Astrocyte (in vitro differentiated cells and primary cell): Measurements from ENCODE around the gene CD151. TPM values are rescaled to one million over a fixed set of nuclear protein-coding genes. Genes with fewer than 3 reads are reported as not detected.

Experiments used
- DNase-seq: peaks from one replicate; pipeline ENCODE4 v3.0.0-alpha.2; 2010; ENCODE audit warnings: low read depth
- FAIRE-seq: peaks from 2 replicates; lab custom pipeline; 2011; peaks lifted over from hg19 to GRCh38; lab: Jason Lieb, UNC
- H2AFZ ChIP-seq: 2 replicates; pipeline ENCODE4 v1.6.0; 2012; ENCODE audit warnings: low read depth, low read length, inconsistent platforms
- H3K27ac ChIP-seq: 2 replicates; pipeline ENCODE4 v1.5.1; 2011; ENCODE audit warnings: low read depth, low read length, inconsistent platforms
- H3K27me3 ChIP-seq: 2 replicates; pipeline ENCODE4 v1.6.0; 2011; ENCODE audit warnings: low read length, inconsistent platforms; ENCODE audit not compliant: insufficient read depth
- H3K36me3 ChIP-seq: 2 replicates; pipeline ENCODE4 v1.5.1; 2011; ENCODE audit warnings: low read length, inconsistent platforms; ENCODE audit not compliant: insufficient read depth
- H3K4me1 ChIP-seq: 2 replicates; pipeline ENCODE4 v1.5.1; 2011; ENCODE audit warnings: low read length, inconsistent platforms; ENCODE audit not compliant: insufficient read depth
- H3K4me2 ChIP-seq: 2 replicates; pipeline ENCODE4 v1.6.0; 2012; ENCODE audit warnings: low read length, inconsistent platforms
- H3K4me3 ChIP-seq: 2 replicates; pipeline ENCODE4 v1.5.1; 2011; ENCODE audit warnings: low read depth, mild to moderate bottlenecking, low read length, inconsistent platforms; ENCODE audit not compliant: insufficient read depth
- H3K79me2 ChIP-seq: 2 replicates; pipeline ENCODE4 v1.6.0; 2012; ENCODE audit warnings: mild to moderate bottlenecking, low read length, inconsistent platforms; ENCODE audit not compliant: insufficient read depth
- H3K9ac ChIP-seq: 2 replicates; pipeline ENCODE4 v1.6.0; 2012; ENCODE audit warnings: mild to moderate bottlenecking, low read length, inconsistent platforms
- H3K9me3 ChIP-seq: 2 replicates; pipeline ENCODE4 v1.5.1; 2012; ENCODE audit warnings: low read depth, mild to moderate bottlenecking, low read length, inconsistent platforms; ENCODE audit not compliant: insufficient read depth
- H4K20me1 ChIP-seq: 2 replicates; pipeline ENCODE4 v1.6.0; 2012; ENCODE audit warnings: low read length, inconsistent platforms; ENCODE audit not compliant: insufficient read depth
- H3K27ac Mint-ChIP-seq: one replicate; pipeline ENCODE4 v1.8.0; 2021; ENCODE audit warnings: mild to moderate bottlenecking, mixed read lengths; ENCODE audit not compliant: unreplicated experiment
- H3K27me3 Mint-ChIP-seq: one replicate; pipeline ENCODE4 v1.8.0; 2021; ENCODE audit warnings: low read depth, mixed read lengths; ENCODE audit not compliant: unreplicated experiment
- H3K36me3 Mint-ChIP-seq: one replicate; pipeline ENCODE4 v1.8.0; 2021; ENCODE audit warnings: low read depth, mixed read lengths; ENCODE audit not compliant: unreplicated experiment
- H3K4me1 Mint-ChIP-seq: one replicate; pipeline ENCODE4 v1.8.0; 2021; ENCODE audit warnings: low read depth, mixed read lengths; ENCODE audit not compliant: unreplicated experiment
- H3K4me3 Mint-ChIP-seq: one replicate; pipeline ENCODE4 v1.8.0; 2021; ENCODE audit warnings: mild to moderate bottlenecking, moderate library complexity, mixed read lengths; ENCODE audit not compliant: unreplicated experiment
- H3K9me3 Mint-ChIP-seq: one replicate; pipeline ENCODE4 v1.8.0; 2021; ENCODE audit warnings: mild to moderate bottlenecking, mixed read lengths; ENCODE audit not compliant: unreplicated experiment
- CTCF ChIP-seq: IDR thresholded peaks from 2 replicates; pipeline ENCODE4 v1.5.1; 2011; ENCODE audit warnings: low read depth, mild to moderate bottlenecking, inconsistent platforms, low read length, moderate library complexity; ENCODE audit not compliant: insufficient read depth
- EZH2 ChIP-seq: IDR thresholded peaks from 2 replicates; pipeline ENCODE4 v1.6.1; 2012; ENCODE audit warnings: mild to moderate bottlenecking, low read length, inconsistent platforms; ENCODE audit not compliant: insufficient read depth
- total RNA-seq: library from RNA; stranded (reverse); gene quantifications from 2 replicates; pipeline ENCODE4 v1.2.1, GENCODE V29; 2021

CD151 gene
- total RNA-seq, 1 donor from 2014 or later, result 421 TPM

GRCh38 chr11:864898-865297 lies 32.1 kb downstream of the CD151 start:
- H3K36me3 Mint-ChIP-seq, result peaks cover 2% of the 10 kb centered on the region
- H3K27ac Mint-ChIP-seq, result peak overlapping the region; percentile 77
- H3K4me3 Mint-ChIP-seq, result no peak overlapping the region
- no peak overlapping the region for H3K9ac ChIP-seq
- H3K9me3 ChIP-seq, result no peaks in the 10 kb centered on the region
- no peak overlapping the region for H3K4me2 ChIP-seq
- no peaks in the 10 kb centered on the region for H3K79me2 ChIP-seq
- TF ChIP-seq CTCF, result no peak
- TF ChIP-seq EZH2, result no peak
- no peak overlapping the region for H3K27ac ChIP-seq
- DNase-seq (no peak), FAIRE-seq (no peak)
- peaks cover 2% of the 10 kb centered on the region for H3K4me1 Mint-ChIP-seq
- no peaks in the 10 kb centered on the region for H3K27me3 Mint-ChIP-seq
- no peak overlapping the region for H2AFZ ChIP-seq
- no peaks in the 10 kb centered on the region for H3K36me3 ChIP-seq
- H3K27me3 ChIP-seq, result no peaks in the 10 kb centered on the region
- H3K4me3 ChIP-seq, result no peak overlapping the region
- H3K9me3 Mint-ChIP-seq, result no peaks in the 10 kb centered on the region
- peaks cover 11% of the 10 kb centered on the region for H3K4me1 ChIP-seq
- peaks cover 18% of the 10 kb centered on the region for H4K20me1 ChIP-seq

GRCh38 chr11:865462-866430 lies 33.0 kb downstream of the CD151 start:
- DNase-seq (no peak), FAIRE-seq (no peak)
- H3K27me3 Mint-ChIP-seq, result no peaks in the 10 kb centered on the region
- no peaks in the 10 kb centered on the region for H3K9me3 Mint-ChIP-seq
- Histone ChIP-seq H3K9ac (no peak overlapping the region), H3K9me3 (no peaks in the 10 kb centered on the region), H3K79me2 (no peaks in the 10 kb centered on the region), H3K4me3 (no peak overlapping the region), H3K4me2 (no peak overlapping the region), H3K27me3 (no peaks in the 10 kb centered on the region), H2AFZ (no peak overlapping the region), H3K27ac (no peak overlapping the region), H4K20me1 (peaks cover 15% of the 10 kb centered on the region), H3K4me1 (peaks cover 10% of the 10 kb centered on the region), H3K36me3 (no peaks in the 10 kb centered on the region)
- H3K4me3 Mint-ChIP-seq, result no peak overlapping the region
- TF ChIP-seq EZH2 (no peak), CTCF (no peak)
- peaks cover 2% of the 10 kb centered on the region for H3K36me3 Mint-ChIP-seq
- H3K27ac Mint-ChIP-seq, result no peak overlapping the region
- no peaks in the 10 kb centered on the region for H3K4me1 Mint-ChIP-seq

GRCh38 chr11:866481-866880 lies 33.7 kb downstream of the CD151 start:
- no peak overlapping the region for H3K4me2 ChIP-seq
- H3K4me1 ChIP-seq, result peaks cover 10% of the 10 kb centered on the region
- DNase-seq (no peak), FAIRE-seq (no peak)
- TF ChIP-seq CTCF (no peak), EZH2 (no peak)
- Mint-ChIP-seq H3K27ac (no peak overlapping the region), H3K4me3 (no peak overlapping the region), H3K27me3 (no peaks in the 10 kb centered on the region), H3K4me1 (no peaks in the 10 kb centered on the region), H3K9me3 (no peaks in the 10 kb centered on the region), H3K36me3 (peaks cover 2% of the 10 kb centered on the region)
- no peak overlapping the region for H2AFZ ChIP-seq
- peaks cover 15% of the 10 kb centered on the region for H4K20me1 ChIP-seq
- no peaks in the 10 kb centered on the region for H3K27me3 ChIP-seq
- H3K36me3 ChIP-seq, result no peaks in the 10 kb centered on the region
- no peaks in the 10 kb centered on the region for H3K79me2 ChIP-seq
- H3K4me3 ChIP-seq, result no peak overlapping the region
- H3K9me3 ChIP-seq, result no peaks in the 10 kb centered on the region
- H3K9ac ChIP-seq, result no peak overlapping the region
- H3K27ac ChIP-seq, result no peak overlapping the region
